ENCODE measurements around the gene CTIF. TPM values are rescaled to one million over a fixed set of nuclear protein-coding genes. Genes with fewer than 3 reads are reported as not detected.

CTIF gene
- polyA plus RNA-seq, 4 donors = 14.6 to 30.7 (median 22.6) TPM

DNA sequence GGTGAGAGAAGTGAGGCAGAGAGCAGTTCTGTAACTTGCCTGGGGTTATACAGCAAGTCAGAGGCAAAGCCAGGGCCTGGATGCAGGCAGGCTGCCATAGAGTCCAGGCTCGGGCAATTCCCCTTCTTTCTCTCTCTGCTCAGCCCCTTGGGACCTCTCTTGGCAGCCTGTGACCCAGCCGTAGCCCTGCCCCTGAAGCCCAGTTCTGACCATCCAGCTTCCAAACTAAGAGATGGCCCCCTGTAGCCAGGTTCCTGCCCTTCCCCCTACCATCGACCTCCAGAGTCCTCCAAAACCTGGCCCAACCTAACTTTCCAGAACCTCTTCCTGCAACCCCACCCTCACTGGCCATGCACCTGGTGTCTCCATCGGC is 201.2 kb downstream of the CTIF start:
- no peak for DNase-seq (ENCODE audit: low read depth in 4 of 4, low spot score in 3 of 4)

- DNase-seq (ENCODE audit: low read depth in 4 of 4, low spot score in 3 of 4) = no peak
These were observed 202.1 kb downstream of the CTIF start for GRCh38 chr18:48740851-48741485.

DNA sequence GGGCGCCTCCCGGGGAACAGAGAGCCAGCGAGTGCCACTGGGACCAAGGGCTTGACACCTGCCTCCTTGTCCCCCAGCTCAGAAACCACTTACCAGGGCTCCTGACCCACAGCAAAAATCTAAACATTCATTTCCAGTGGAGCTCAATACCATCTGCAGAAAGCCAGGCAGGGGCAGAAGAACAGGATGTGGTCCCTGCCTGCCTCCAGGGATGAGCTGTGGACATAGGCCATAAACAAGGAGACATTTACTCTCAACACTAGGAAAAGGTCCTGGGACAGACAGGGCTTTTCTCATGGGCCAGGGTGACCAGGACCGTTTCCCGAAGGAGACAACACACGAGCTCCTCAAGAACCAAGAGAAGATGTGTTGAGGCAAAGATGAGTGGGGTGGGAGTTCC is 203.0 kb downstream of the CTIF start:
- DNase-seq (ENCODE audit: low read depth in 4 of 4, low spot score in 3 of 4) = no peak

DNA sequence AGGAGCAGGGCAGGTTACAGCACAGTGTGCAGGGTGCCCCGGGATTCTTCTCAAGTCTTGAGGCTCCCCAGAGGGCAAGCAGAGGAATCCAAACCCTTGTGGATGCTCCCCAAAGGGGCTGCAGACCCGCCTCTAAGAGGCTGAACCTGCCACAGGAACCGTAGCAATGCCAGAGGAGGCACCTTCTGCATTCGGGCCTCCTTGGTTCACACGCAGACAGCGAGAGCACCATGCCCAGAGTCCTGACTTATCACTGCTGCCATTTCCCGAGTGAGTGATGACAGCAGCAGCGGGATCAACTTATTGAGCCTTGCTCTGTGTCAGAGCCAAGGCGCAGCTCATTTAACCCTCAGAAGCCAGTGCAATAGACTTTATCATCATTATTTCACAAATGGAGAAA is 203.5 kb downstream of the CTIF start:
- no peak for DNase-seq (ENCODE audit: low read depth in 4 of 4, low spot score in 3 of 4)

DNA sequence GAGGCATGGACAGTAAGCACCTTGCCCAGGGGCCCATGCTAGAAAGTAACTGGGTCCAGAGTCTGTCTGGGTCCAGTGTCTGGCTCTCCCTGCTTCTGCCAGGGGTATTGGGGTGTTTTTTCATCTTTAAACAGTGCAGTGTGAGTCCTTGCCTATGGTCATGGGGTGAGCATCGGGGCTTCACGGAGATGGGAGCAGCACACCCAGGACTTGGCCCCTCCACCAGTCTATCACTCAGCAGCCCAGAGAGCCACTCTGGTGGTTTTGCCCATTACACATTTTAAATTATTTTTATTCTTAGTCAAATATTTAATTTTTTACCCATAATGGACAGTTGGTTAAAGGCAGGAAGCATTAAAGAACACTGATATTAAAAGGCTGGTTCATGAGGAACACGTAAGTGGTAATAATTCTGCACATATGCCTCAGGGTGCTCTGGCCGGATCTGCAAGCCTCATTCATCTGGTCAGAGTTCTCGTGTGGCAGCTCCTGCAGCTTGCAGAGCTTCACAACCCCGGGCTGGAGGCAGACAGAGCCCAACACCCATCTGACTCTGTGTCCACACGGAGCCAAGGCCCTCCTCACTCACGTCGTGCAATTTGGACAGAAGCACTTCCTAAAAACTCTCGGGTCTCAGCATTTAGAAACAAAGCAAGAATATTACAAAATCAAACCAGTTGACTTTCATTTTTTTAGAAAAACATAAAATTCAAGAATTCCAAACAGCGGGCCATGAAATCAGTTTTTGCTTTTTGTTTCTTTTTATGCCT is 204.1 kb downstream of the CTIF start:
- no peak for DNase-seq (ENCODE audit: low read depth in 4 of 4, low spot score in 3 of 4)

- no peak for DNase-seq (ENCODE audit: low read depth in 4 of 4, low spot score in 3 of 4)
These were observed 205.1 kb downstream of the CTIF start for GRCh38 chr18:48743886-48744285.

DNA sequence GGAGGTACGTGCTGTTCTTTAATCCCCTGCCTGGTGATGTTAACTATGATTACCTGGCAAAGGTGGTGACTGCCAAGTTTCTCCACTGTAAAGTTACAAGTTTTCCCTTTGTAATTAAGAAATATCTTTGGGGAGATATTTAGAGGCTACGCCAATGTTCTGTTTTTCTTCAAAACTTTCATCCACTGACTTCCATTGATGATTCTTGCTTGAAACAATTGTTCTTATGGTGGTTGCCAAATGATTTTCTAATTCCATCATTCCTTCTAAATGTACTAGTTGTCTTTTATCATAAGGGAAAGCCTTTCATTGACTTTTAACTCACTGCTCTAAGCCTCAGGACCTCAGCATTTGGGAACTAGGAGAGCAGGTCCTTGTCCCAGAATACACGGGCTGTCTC is 206.5 kb downstream of the CTIF start:
- DNase-seq (ENCODE audit: low read depth in 4 of 4, low spot score in 3 of 4) = no peak

GRCh38 chr18:48749768-48750167 is 210.9 kb downstream of the CTIF start:
- DNase-seq (ENCODE audit: low read depth in 4 of 4, low spot score in 3 of 4) = no peak

- DNase-seq (ENCODE audit: low read depth in 4 of 4, low spot score in 3 of 4) = no peak
These were observed 211.8 kb downstream of the CTIF start for GRCh38 chr18:48750485-48751175.

DNA sequence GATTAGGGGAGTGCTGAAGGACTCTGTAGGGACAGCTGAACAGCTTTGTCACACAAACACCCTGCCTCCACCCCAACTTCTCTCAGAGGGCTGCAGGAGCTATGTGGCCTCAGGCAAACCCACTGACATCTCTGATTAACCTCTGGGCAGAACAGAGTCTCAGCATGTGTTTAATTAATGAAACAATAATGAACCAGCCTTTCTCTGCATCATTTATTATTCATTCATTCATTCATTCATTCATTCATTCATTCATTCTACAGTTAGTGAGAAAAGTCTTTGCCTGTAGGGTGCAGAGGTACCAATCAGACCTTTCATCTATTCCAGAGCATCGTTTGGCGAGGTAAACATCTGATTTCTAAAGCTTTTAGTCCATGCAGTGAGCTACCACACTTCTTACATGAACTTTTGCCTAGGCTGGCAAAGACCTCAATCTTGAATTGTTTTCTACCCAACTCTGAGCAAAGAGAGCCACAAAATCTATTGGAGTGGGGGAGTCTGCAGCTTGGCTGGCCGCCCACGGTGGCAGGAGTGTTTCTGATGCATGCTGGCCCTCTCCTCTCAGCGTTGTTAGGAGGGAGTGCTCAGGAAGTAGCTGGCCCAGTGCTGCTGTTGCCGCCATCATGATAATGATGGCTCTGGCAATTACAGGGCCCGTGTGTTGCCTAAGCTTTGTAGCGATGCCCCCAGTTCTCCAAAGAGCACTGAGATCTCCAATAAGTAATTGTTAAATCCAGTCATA is 213.1 kb downstream of the CTIF start:
- no peak for DNase-seq (ENCODE audit: low read depth in 4 of 4, low spot score in 3 of 4)

- DNase-seq (ENCODE audit: low read depth in 4 of 4, low spot score in 3 of 4) = no peak
These were observed 213.6 kb downstream of the CTIF start for GRCh38 chr18:48752478-48752877.

GRCh38 chr18:48752928-48753327 is 214.1 kb downstream of the CTIF start:
- no peak for DNase-seq (ENCODE audit: low read depth in 4 of 4, low spot score in 3 of 4)

GRCh38 chr18:48753691-48754090 is 214.9 kb downstream of the CTIF start:
- DNase-seq (ENCODE audit: low read depth in 4 of 4, low spot score in 3 of 4) = no peak

GRCh38 chr18:48754559-48754958 is 215.7 kb downstream of the CTIF start:
- no peak for DNase-seq (ENCODE audit: low read depth in 4 of 4, low spot score in 3 of 4)

GRCh38 chr18:48754993-48755473 is 216.2 kb downstream of the CTIF start:
- no peak for DNase-seq (ENCODE audit: low read depth in 4 of 4, low spot score in 3 of 4)

- no peak for DNase-seq (ENCODE audit: low read depth in 4 of 4, low spot score in 3 of 4)
These were observed 217.8 kb downstream of the CTIF start for GRCh38 chr18:48756511-48757226.

DNA sequence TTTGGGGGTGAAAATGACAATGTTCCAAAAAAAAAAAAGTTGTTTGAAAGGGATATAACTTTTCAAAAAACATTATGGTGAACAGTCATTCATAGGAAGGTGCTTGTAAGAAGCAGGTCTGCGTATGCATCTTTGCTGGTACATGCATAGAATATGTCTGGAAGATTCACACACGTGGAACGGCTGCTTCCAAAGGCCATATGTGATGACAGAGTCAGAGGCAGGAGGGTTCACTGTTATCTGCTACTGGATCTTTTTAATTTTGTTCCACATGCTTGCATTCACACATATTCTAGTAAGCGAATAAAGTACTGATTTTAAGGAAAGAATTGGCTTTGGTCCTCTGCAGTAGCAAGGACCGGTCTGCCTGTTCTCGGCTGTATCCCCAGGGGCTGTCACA is 218.5 kb downstream of the CTIF start:
- DNase-seq (ENCODE audit: low read depth in 4 of 4, low spot score in 3 of 4) = no peak

GRCh38 chr18:48757906-48758305 is 219.1 kb downstream of the CTIF start:
- DNase-seq (ENCODE audit: low read depth in 4 of 4, low spot score in 3 of 4) = no peak

GRCh38 chr18:48761582-48761981 is 222.8 kb downstream of the CTIF start:
- DNase-seq (ENCODE audit: low read depth in 4 of 4, low spot score in 3 of 4) = no peak

DNA sequence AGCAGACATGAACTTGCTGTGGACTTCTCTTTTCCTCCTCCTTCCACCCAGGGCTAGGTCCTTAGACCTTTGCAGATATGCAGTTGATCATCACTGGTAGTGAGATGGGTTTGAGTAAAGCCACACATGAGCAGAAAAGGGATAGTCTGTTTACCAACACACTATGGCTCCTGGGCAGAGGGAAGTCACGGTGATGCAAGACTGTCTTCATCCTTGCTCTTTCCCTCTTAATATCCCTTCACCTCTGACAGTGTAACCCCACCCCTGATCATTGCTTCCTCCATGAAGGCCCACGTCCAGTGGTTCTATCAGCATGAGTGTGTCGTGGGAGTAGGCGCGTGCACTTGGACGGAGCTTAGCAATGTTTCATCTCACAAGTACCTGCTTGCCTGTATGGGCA is 223.2 kb downstream of the CTIF start:
- DNase-seq (ENCODE audit: low read depth in 4 of 4, low spot score in 3 of 4) = no peak

Measured in left renal pelvis (tissue), 4 donors.